Stimulated activated naive CD8-positive, alpha-beta T cell treated with anti-CD3 and anti-CD28 coated beads, Interleukin-15, Interleukin-2, amounts not matched to agents 100 ng/mL and 50 ng/mL, for 24 hours (primary cell): ENCODE measurements around the gene NPIPB5.
"Not testable (repeated sequence)": the region's sequence is repeated elsewhere in the genome, so short reads cannot be mapped to it uniquely, and the experiment has no call there.

Source experiments
- H3K27ac Mint-ChIP-seq: one replicate; pipeline ENCODE4 v1.8.0; 2021; ENCODE audit warnings: mild to moderate bottlenecking, mixed read lengths
- H3K27me3 Mint-ChIP-seq: one replicate; pipeline ENCODE4 v1.8.0; 2021; ENCODE audit warnings: mixed read lengths
- H3K36me3 Mint-ChIP-seq: one replicate; pipeline ENCODE4 v1.8.0; 2021; ENCODE audit warnings: low read depth, mixed read lengths
- H3K4me1 Mint-ChIP-seq: one replicate; pipeline ENCODE4 v1.8.0; 2021; ENCODE audit warnings: low read depth, mixed read lengths
- H3K4me3 Mint-ChIP-seq: one replicate; pipeline ENCODE4 v1.8.0; 2021; ENCODE audit warnings: mild to moderate bottlenecking, mixed read lengths
- H3K9me3 Mint-ChIP-seq: one replicate; pipeline ENCODE4 v1.8.0; 2021; ENCODE audit warnings: mixed read lengths

Gene NPIPB5

GRCh38 chr16:22510591-22510990, at the start of gene NPIPB5:
Gene NPIPB5, plus strand, starts transcription at chr16:22510891. Its CDS starts 2,911 bp downstream, at chr16:22513802.
- not testable (repeated sequence) for H3K36me3 Mint-ChIP-seq, H3K27ac Mint-ChIP-seq, H3K4me1 Mint-ChIP-seq, H3K4me3 Mint-ChIP-seq, H3K9me3 Mint-ChIP-seq, H3K27me3 Mint-ChIP-seq

DNA sequence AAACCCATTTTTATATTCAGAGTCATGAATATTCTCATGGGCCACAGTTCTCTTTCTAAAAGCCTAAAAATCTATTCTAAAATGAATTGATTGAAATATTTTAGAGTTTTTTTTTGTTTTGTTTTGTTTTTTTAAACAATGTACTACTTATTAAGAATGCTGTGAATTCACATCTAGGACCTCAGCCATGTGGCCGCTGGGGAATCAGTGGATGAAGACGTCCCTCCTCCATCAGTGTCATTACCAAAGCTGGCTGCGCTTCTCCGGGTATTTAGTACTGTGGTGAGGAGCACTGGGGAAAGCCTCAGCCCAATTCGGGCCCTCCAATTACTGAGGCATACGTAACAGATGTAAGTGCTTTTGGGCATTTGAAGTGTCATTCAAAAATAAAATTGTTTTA, 41.8 kb upstream of the NPIPB5 start:
- not testable (repeated sequence) for H3K36me3 Mint-ChIP-seq

DNA sequence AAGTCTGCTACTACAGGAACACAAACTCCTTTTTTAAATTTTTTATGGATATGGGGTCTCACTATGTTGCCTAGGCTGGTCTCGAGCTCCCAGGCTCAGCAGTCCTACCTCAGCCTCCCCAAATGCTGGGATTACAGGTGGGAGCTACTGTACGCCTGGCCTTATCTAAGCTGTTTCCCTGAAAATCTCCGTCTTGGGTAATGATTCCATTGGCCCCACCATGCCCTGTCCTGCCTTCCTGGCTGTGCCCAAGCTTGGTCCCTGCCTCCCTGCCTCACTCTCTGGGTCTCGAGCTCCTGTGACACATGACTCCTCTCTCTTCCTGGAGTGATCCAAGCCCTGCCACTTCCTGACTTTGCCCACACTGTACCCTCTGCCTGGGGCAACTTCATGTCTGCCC, 27.3 kb downstream of the NPIPB5 start:
- not testable (repeated sequence) for H3K27me3 Mint-ChIP-seq, H3K9me3 Mint-ChIP-seq, H3K4me1 Mint-ChIP-seq, H3K36me3 Mint-ChIP-seq, H3K27ac Mint-ChIP-seq, H3K4me3 Mint-ChIP-seq

More for the DNA sequence above, 41.8 kb upstream of the NPIPB5 start:
- not testable (repeated sequence) for H3K4me3 Mint-ChIP-seq, H3K4me1 Mint-ChIP-seq, H3K27me3 Mint-ChIP-seq, H3K9me3 Mint-ChIP-seq, H3K27ac Mint-ChIP-seq

DNA sequence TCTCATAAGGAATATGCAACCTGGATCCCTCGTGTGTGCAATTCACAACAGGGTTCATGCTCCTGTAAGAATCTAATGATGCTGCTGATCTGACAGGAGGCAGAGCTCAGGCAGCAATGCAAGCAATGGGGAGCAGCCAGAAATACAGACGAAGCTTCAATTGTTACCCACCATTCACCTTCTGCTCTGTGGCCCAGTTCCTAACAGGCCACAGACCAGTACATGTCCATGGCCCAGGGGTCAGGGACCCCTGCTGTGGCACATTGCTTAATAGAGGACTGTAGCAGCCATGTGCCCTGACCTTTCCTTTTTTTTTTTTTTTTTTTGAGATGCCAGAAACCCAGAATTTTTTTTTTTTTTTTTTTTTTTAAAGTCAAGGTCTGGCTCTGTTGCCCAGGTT, 34.1 kb downstream of the NPIPB5 start:
- H3K9me3 Mint-ChIP-seq, H3K36me3 Mint-ChIP-seq, H3K4me1 Mint-ChIP-seq, H3K4me3 Mint-ChIP-seq, H3K27me3 Mint-ChIP-seq, H3K27ac Mint-ChIP-seq: not testable (repeated sequence)

- H3K4me3 Mint-ChIP-seq, H3K27me3 Mint-ChIP-seq, H3K4me1 Mint-ChIP-seq, H3K27ac Mint-ChIP-seq, H3K9me3 Mint-ChIP-seq, H3K36me3 Mint-ChIP-seq: not testable (repeated sequence)
Observed at GRCh38 chr16:22546630-22547029, 35.9 kb downstream of the NPIPB5 start.

DNA sequence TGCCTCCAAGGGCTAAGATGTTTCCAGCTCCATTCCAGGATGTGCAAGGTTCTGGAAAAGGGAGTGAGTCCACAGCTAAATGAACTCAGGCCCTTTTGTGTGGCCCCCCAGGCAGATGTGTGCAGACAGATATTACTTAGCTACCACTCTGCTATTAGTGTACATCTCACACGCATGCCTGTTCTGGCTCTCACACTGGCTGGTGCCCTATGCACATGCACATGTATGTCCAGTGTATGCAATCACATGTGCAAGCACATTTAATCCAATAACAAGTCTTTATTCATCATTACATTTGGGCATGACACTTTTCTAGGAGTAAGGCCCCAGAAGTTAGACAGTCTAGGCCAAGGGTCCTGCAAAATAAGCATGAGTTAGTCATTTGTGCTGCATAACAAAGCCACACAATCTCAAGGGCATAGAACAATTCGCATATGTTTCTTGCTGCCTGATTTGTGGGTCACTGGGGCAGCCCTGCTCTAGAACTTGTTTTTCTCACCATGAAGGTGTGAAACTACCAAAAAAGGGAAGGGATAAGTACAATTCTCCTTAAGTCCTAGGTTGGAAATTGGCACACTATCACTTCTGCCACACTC, 36.6 kb downstream of the NPIPB5 start:
- H3K36me3 Mint-ChIP-seq, H3K4me3 Mint-ChIP-seq, H3K27ac Mint-ChIP-seq, H3K27me3 Mint-ChIP-seq, H3K4me1 Mint-ChIP-seq, H3K9me3 Mint-ChIP-seq: not testable (repeated sequence)

- not testable (repeated sequence) for H3K27ac Mint-ChIP-seq, H3K36me3 Mint-ChIP-seq, H3K4me3 Mint-ChIP-seq, H3K27me3 Mint-ChIP-seq, H3K9me3 Mint-ChIP-seq, H3K4me1 Mint-ChIP-seq
Observed at GRCh38 chr16:22549853-22550252, 39.2 kb downstream of the NPIPB5 start.

- H3K4me1 Mint-ChIP-seq, result not testable (repeated sequence)
Observed at GRCh38 chr16:22551143-22551542, 40.5 kb downstream of the NPIPB5 start.

DNA sequence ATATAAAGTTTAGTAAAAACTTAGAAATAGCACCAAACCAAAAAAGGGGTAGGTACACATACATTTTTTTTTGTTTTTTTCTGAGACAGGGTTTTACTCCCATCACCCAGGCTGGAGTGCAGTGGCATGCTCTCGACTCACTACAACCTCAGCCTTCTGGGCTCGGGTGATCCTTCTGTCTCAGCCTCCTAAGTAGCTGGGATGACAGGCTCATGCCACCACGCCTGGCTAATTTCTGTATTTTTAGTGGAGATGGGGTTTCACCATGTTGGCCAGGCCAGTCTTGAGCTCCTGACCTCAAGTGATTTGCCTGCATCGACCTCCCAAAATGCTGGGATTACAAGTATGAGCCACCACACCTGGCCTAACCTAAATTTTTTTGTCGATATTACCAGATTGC, 41.0 kb downstream of the NPIPB5 start:
- H3K4me1 Mint-ChIP-seq, H3K36me3 Mint-ChIP-seq, H3K9me3 Mint-ChIP-seq, H3K27me3 Mint-ChIP-seq, H3K4me3 Mint-ChIP-seq, H3K27ac Mint-ChIP-seq: not testable (repeated sequence)

More at GRCh38 chr16:22551143-22551542, 40.5 kb downstream of the NPIPB5 start:
- not testable (repeated sequence) for H3K4me3 Mint-ChIP-seq, H3K9me3 Mint-ChIP-seq, H3K27me3 Mint-ChIP-seq, H3K27ac Mint-ChIP-seq, H3K36me3 Mint-ChIP-seq

GRCh38 chr16:22556759-22557158, 46.1 kb downstream of the NPIPB5 start:
- not testable (repeated sequence) for H3K27me3 Mint-ChIP-seq, H3K4me3 Mint-ChIP-seq, H3K36me3 Mint-ChIP-seq, H3K9me3 Mint-ChIP-seq, H3K4me1 Mint-ChIP-seq, H3K27ac Mint-ChIP-seq
